A549 (cell line): Measurements from ENCODE around the gene KCNA2.

Experiments used
- BHLHE40 ChIP-seq: IDR thresholded peaks from 2 replicates; pipeline ENCODE4 v1.6.1; 2012; ENCODE audit warnings: low read depth, low read length, inconsistent platforms
- TF ChIP-seq, protein P1 (sequence below): fragments of >200 bp; sonication (Bioruptor Twin); formaldehyde crosslinking; IDR thresholded peaks from 3 replicates; pipeline ENCODE4 v1.5.1; 2016

DNA sequence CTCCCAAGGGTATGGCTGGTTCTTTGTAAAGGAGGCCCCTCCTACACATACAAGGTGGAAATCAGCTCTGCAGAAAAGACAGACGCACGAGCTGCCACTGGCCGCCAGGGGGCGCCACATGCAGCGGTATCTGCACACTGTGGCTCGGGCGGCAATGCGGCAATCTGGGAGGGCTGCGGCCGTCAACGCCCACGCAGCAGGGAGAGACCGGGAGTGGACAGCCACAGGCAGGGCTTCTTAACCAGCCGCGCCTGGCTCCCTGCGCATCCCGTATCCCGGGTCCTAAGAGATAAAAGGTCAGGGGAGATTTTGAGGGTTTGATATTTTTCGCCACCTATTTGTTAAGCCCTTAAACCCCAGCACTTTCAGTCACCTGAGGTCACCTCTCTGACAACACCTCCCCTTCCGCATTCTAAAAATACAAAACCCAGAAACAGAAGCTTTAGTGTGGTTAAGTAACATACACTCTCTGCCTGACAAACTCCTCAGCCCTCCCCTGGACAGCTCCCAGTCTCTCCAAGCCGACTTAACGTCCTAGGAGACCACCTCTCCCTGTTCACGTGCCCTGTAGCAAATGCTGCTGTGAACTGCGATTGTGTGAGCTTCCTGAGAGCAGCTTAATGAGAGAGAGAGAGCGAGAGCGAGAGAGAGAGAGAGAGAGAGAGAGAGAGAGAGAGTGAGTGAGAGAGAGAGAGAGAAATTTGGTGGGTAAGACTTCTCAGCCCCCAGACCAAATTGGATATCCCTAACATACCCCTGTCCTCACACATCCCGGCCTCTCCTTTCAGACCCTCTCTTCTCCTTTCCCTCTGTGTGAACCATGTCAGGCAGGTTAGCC lies 13.5 kb upstream of the KCNA2 start:
- TF ChIP-seq, protein P1, sequence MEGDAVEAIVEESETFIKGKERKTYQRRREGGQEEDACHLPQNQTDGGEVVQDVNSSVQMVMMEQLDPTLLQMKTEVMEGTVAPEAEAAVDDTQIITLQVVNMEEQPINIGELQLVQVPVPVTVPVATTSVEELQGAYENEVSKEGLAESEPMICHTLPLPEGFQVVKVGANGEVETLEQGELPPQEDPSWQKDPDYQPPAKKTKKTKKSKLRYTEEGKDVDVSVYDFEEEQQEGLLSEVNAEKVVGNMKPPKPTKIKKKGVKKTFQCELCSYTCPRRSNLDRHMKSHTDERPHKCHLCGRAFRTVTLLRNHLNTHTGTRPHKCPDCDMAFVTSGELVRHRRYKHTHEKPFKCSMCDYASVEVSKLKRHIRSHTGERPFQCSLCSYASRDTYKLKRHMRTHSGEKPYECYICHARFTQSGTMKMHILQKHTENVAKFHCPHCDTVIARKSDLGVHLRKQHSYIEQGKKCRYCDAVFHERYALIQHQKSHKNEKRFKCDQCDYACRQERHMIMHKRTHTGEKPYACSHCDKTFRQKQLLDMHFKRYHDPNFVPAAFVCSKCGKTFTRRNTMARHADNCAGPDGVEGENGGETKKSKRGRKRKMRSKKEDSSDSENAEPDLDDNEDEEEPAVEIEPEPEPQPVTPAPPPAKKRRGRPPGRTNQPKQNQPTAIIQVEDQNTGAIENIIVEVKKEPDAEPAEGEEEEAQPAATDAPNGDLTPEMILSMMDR: peak; percentile 66
- TF ChIP-seq BHLHE40: no peak
